CD4-positive, alpha-beta memory T cell (primary cell): ENCODE results near the gene SPIRE2. TPM values are rescaled to one million over a fixed set of nuclear protein-coding genes. Genes with fewer than 3 reads are reported as not detected.
"Not testable (repeated sequence)": the region's sequence is repeated elsewhere in the genome, so short reads cannot be mapped to it uniquely, and the experiment has no call there.

Experiments
- CTCF ChIA-PET: fragments of 350-600 bp; sonication (Branson Sonifier 250); formaldehyde crosslinking; loops from one replicate; lab custom pipeline; 2021; ENCODE audit warnings: inconsistent platforms; ENCODE audit not compliant: partially characterized antibody; lab: Charles Lee
- POLR2A ChIA-PET: fragments of 350-600 bp; sonication (Branson Sonifier 250); formaldehyde crosslinking; loops from one replicate; lab custom pipeline; 2021; ENCODE audit not compliant: partially characterized antibody; lab: Charles Lee
- DNase-seq, 5 donors: peaks; one replicate each; pipeline versions ENCODE4 v3.0.0 to v3.0.0-alpha.2; 2020 to 2022; ENCODE audit warnings: mixed read lengths in 1 of 5
- H3K27ac ChIP-seq: one replicate; pipeline ENCODE4 v1.7.0; 2013; ENCODE audit warnings: low read depth, low read length
- H3K27me3 ChIP-seq: 2 replicates; pipeline ENCODE4 v1.7.0; 2013; ENCODE audit warnings: mild to moderate bottlenecking, low read length, moderate library complexity; ENCODE audit not compliant: insufficient read depth
- H3K36me3 ChIP-seq: 2 replicates; pipeline ENCODE4 v1.7.0; 2013; ENCODE audit warnings: mild to moderate bottlenecking, low read length, moderate library complexity; ENCODE audit not compliant: insufficient read depth
- H3K4me1 ChIP-seq: 2 replicates; pipeline ENCODE4 v1.7.0; 2013; ENCODE audit warnings: mild to moderate bottlenecking, low read length, moderate library complexity; ENCODE audit not compliant: insufficient read depth
- H3K4me3 ChIP-seq, 2 donors: one replicate each; pipeline ENCODE4 v1.7.0; 2013; ENCODE audit warnings: low read length in 2 of 2, mild to moderate bottlenecking in 1 of 2
- H3K9me3 ChIP-seq, 2 donors: one replicate each; pipeline ENCODE4 v1.7.0; 2013; ENCODE audit warnings: low read length in 2 of 2, control low read depth in 1 of 2; ENCODE audit not compliant: control insufficient read depth in 1 of 2
- H3K27ac Mint-ChIP-seq, 7 donors: one replicate each; pipeline ENCODE4 v1.8.0; 2020 to 2021; ENCODE audit warnings: mixed read lengths in 7 of 7, mild to moderate bottlenecking in 6 of 7, inconsistent platforms in 3 of 7, moderate library complexity in 3 of 7
- H3K27me3 Mint-ChIP-seq, 2 donors: one replicate each; pipeline ENCODE4 v1.8.0; 2020 to 2021; ENCODE audit warnings: mixed read lengths in 2 of 2
- H3K36me3 Mint-ChIP-seq, 2 donors: one replicate each; pipeline ENCODE4 v1.8.0; 2020 to 2021; ENCODE audit warnings: mixed read lengths in 2 of 2, inconsistent platforms in 1 of 2, mild to moderate bottlenecking in 1 of 2
- H3K4me1 Mint-ChIP-seq, 4 donors: one replicate each; pipeline ENCODE4 v1.8.0; 2020 to 2021; ENCODE audit warnings: mixed read lengths in 4 of 4, mild to moderate bottlenecking in 1 of 4
- H3K4me3 Mint-ChIP-seq, 8 donors: one replicate each; pipeline ENCODE4 v1.8.0; 2020 to 2021; ENCODE audit warnings: mixed read lengths in 8 of 8, mild to moderate bottlenecking in 7 of 8, moderate library complexity in 6 of 8, inconsistent platforms in 3 of 8
- H3K9me3 Mint-ChIP-seq, 8 donors: one replicate each; pipeline ENCODE4 v1.8.0; 2020 to 2021; ENCODE audit warnings: mixed read lengths in 8 of 8, mild to moderate bottlenecking in 5 of 8, inconsistent platforms in 3 of 8, moderate library complexity in 1 of 8
- intact Hi-C: fragments of 100-400 bp; cut with micrococcal nuclease; formaldehyde crosslinking; loops from one replicate; pipeline ENCODE4 v1.15.1; 2023
- polyA plus RNA-seq, 2 donors: library from polyadenylated mRNA; unstranded; fragments of 300-500 nt; fragmentation: Illumina TruSeq; gene quantifications; one replicate each; pipeline ENCODE4 v1.2.3, GENCODE V29; 2021
- total RNA-seq, 2 experiments: library from RNA; stranded (reverse); gene quantifications; one replicate each; pipeline ENCODE4 v1.2.3, GENCODE V29; 2021

The SPIRE2 gene
- total RNA-seq (1 to 10 TPM; 3.0 to 3.3 TPM), polyA plus RNA-seq (under 1 TPM in 1 of 2 donors, not detected in 1; 0.71 TPM)

GRCh38 chr16:89828199-89828869 is at the start of gene SPIRE2:
TSS of gene SPIRE2 (plus strand) at chr16:89828475. CDS start at chr16:89828551, 76 bp downstream.
- H3K27ac ChIP-seq, result no peak within 1 kb of the TSS
- POLR2A ChIA-PET, result interaction anchor here (0.9 to 2.6 kb wide), 4 partner anchors 9 to 96 kb away, joined by 3 to 12 read pairs (median 6); partner anchors contain the start of gene FANCA
- CTCF ChIA-PET, result interaction anchor here (1.2 to 1.8 kb wide), 2 partner anchors 32 to 128 kb away, joined by 3 to 6 read pairs; no protein-coding TSS in a partner anchor
- Mint-ChIP-seq H3K27ac (peak within 1 kb of the TSS in 3 of 7 donors; percentile 30 to 79 (median 52)), H3K36me3 (no peaks in the 10 kb centered on the region), H3K4me1 (peaks cover 2 to 13% (median 6%) of the 10 kb centered on the region in 4 donors), H3K9me3 (no peaks in the 10 kb centered on the region), H3K4me3 (peak within 1 kb of the TSS; percentile 36 to 75 (median 60)), H3K27me3 (peaks cover 14 to 17% of the 10 kb centered on the region in 2 donors)
- H3K36me3 ChIP-seq, result no peaks in the 10 kb centered on the region
- peaks cover 8% of the 10 kb centered on the region for H3K4me1 ChIP-seq
- intact Hi-C loops, result loop anchor here (1.0 kb wide), 1 partner anchor 12 kb away; the partner anchor contains the start of gene FANCA
- H3K9me3 ChIP-seq, result no peaks in the 10 kb centered on the region
- peaks cover 15% of the 10 kb centered on the region for H3K27me3 ChIP-seq
- H3K4me3 ChIP-seq, result no peak within 1 kb of the TSS
- DNase-seq, result peak; percentile 71 to 77 (median 75)

DNA sequence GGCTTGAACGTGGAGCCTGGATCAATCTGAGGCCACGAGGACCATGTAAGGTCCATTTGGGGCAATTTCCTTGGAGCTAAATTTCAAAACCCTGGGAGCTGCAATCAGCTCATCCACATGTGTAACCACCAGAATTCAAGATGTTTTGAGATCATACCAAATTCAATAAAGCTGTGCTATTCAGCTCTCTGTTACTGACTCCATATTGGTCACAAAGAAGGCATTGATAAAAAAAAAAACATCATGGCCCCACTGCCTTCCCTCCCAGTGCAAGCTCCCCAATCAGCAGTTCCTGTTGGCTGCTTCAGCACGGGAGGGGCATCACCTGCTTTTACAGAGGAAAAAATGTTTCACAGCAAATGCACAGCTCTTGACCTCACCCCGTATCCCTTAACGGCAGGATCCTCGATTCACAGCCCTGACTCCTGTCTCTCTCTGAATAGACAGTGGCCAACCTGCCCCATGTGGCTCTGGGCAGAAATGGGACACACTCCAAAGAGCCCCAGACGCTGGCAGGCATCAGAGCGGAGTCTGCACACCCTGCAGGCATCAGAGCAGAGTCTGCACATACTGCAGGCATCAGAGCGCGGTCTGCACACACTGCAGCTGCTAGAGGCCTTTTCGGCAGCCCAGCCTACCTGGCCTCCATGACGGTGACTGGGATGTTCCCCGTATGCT is 48.9 kb upstream of the SPIRE2 start:
- CTCF ChIA-PET, result interaction anchor here (1.5 to 2.4 kb wide), 2 partner anchors 15 to 83 kb away, joined by 3 to 7 read pairs; no protein-coding TSS in a partner anchor

GRCh38 chr16:89779909-89780305 is 48.4 kb upstream of the SPIRE2 start:
- H3K36me3 Mint-ChIP-seq, result no peaks in the 10 kb centered on the region
- Histone ChIP-seq H3K4me1 (peaks cover 12% of the 10 kb centered on the region), H3K36me3 (no peaks in the 10 kb centered on the region), H3K27me3 (no peaks in the 10 kb centered on the region), H3K9me3 (no peaks in the 10 kb centered on the region), H3K27ac (no peak overlapping the region), H3K4me3 (no peak overlapping the region)
- no peak overlapping the region for H3K4me3 Mint-ChIP-seq
- no peak for DNase-seq
- no peak overlapping the region for H3K27ac Mint-ChIP-seq
- no peaks in the 10 kb centered on the region for H3K9me3 Mint-ChIP-seq
- H3K27me3 Mint-ChIP-seq, result no peaks in the 10 kb centered on the region
- CTCF ChIA-PET, result interaction anchor here (2.4 kb wide), 1 partner anchor 14 kb away, joined by 7 read pairs; no protein-coding TSS in a partner anchor
- POLR2A ChIA-PET, result no interaction called here
- peaks cover 9 to 21% (median 13%) of the 10 kb centered on the region in 4 donors for H3K4me1 Mint-ChIP-seq
- intact Hi-C loops, result no loop called here

More for the DNA sequence above, 48.9 kb upstream of the SPIRE2 start:
- H3K4me3 ChIP-seq, result no peak overlapping the region
- POLR2A ChIA-PET, result interaction anchor here (1.0 kb wide), 1 partner anchor 57 kb away, joined by 4 read pairs; no protein-coding TSS in a partner anchor
- H3K9me3 Mint-ChIP-seq, result no peaks in the 10 kb centered on the region
- H3K4me1 Mint-ChIP-seq, result peaks cover 4 to 16% (median 7%) of the 10 kb centered on the region in 4 donors
- no peak overlapping the region for H3K27ac ChIP-seq
- no peaks in the 10 kb centered on the region for H3K27me3 ChIP-seq
- H3K27me3 Mint-ChIP-seq, result no peaks in the 10 kb centered on the region
- peak overlapping the region in 1 of 7 donors; percentile 7 for H3K27ac Mint-ChIP-seq
- intact Hi-C loops, result no loop called here
- H3K4me3 Mint-ChIP-seq, result no peak overlapping the region
- H3K36me3 ChIP-seq, result no peaks in the 10 kb centered on the region
- no peaks in the 10 kb centered on the region for H3K36me3 Mint-ChIP-seq
- peaks cover 6% of the 10 kb centered on the region for H3K4me1 ChIP-seq
- H3K9me3 ChIP-seq, result no peaks in the 10 kb centered on the region
- no peak for DNase-seq

DNA sequence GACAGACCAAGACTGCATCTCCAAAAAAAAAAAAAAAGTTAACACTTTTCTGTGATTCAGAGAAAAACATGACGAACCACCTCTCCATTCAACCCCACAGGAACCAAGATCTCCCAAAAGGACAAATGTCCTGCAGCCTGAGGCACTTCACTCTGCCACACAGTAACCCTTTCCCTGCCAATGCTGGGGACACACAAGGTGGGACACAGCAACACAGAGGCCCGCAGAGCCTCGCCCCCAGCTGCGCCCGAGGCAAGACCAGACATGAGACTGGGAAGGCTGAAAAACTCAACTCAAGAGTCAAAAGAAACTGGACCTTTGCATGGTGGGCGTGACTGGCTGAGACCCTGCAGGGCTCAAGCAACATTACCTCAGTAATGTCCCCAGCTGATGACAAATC is 45.8 kb upstream of the SPIRE2 start:
- no peaks in the 10 kb centered on the region for H3K27me3 ChIP-seq
- intact Hi-C loops, result no loop called here
- no peak overlapping the region for H3K27ac ChIP-seq
- POLR2A ChIA-PET, result no interaction called here
- peaks cover 33% of the 10 kb centered on the region for H3K4me1 ChIP-seq
- Mint-ChIP-seq H3K4me1 (peaks cover 24 to 42% (median 29%) of the 10 kb centered on the region in 4 donors), H3K9me3 (no peaks in the 10 kb centered on the region), H3K27me3 (no peaks in the 10 kb centered on the region), H3K27ac (peak overlapping the region in 1 of 7 donors; percentile 86), H3K4me3 (no peak overlapping the region), H3K36me3 (no peaks in the 10 kb centered on the region)
- no peaks in the 10 kb centered on the region for H3K36me3 ChIP-seq
- no peaks in the 10 kb centered on the region for H3K9me3 ChIP-seq
- H3K4me3 ChIP-seq, result no peak overlapping the region
- no peak for DNase-seq
- CTCF ChIA-PET, result no interaction called here

- H3K36me3 Mint-ChIP-seq, intact Hi-C loops, H3K9me3 ChIP-seq, H3K27me3 ChIP-seq, DNase-seq, H3K9me3 Mint-ChIP-seq, H3K4me3 ChIP-seq, H3K27me3 Mint-ChIP-seq, H3K36me3 ChIP-seq, H3K27ac ChIP-seq: not testable (repeated sequence)
- ChIA-PET POLR2A (interaction anchor here (0.5 to 3.1 kb wide), 5 partner anchors 23 to 70 kb away, joined by 5 to 23 read pairs (median 5); no protein-coding TSS in a partner anchor), CTCF (interaction anchor here (1.6 to 3.6 kb wide), 3 partner anchors 22 to 84 kb away, joined by 3 to 16 read pairs (median 9); no protein-coding TSS in a partner anchor)
- Mint-ChIP-seq H3K27ac (peak overlapping the region in 4 of 7 donors; percentile 42 to 89 (median 78)), H3K4me3 (peak overlapping the region in 2 of 8 donors; percentile 67 to 70), H3K4me1 (peaks cover 24 to 42% (median 29%) of the 10 kb centered on the region in 4 donors)
- H3K4me1 ChIP-seq, result peaks cover 33% of the 10 kb centered on the region
These were observed 44.3 kb upstream of the SPIRE2 start for GRCh38 chr16:89783952-89784351.

GRCh38 chr16:89784406-89784805 is 43.9 kb upstream of the SPIRE2 start:
- H3K4me1 ChIP-seq, result peaks cover 33% of the 10 kb centered on the region
- no peaks in the 10 kb centered on the region for H3K9me3 ChIP-seq
- H3K27me3 Mint-ChIP-seq, result no peaks in the 10 kb centered on the region
- intact Hi-C loops, result no loop called here
- H3K27ac Mint-ChIP-seq, result peak overlapping the region; percentile 43 to 95 (median 82)
- ChIA-PET CTCF (interaction anchor here (1.0 to 3.6 kb wide), 5 partner anchors 22 to 84 kb away, joined by 3 to 16 read pairs (median 4); no protein-coding TSS in a partner anchor), POLR2A (interaction anchor here (1.0 to 3.1 kb wide), 10 partner anchors 9 to 84 kb away, joined by 3 to 23 read pairs (median 6); partner anchors contain the start of gene VPS9D1)
- H3K4me3 Mint-ChIP-seq, result peak overlapping the region in 6 of 8 donors; percentile 15 to 82 (median 68)
- H3K4me1 Mint-ChIP-seq, result peaks cover 24 to 42% (median 29%) of the 10 kb centered on the region in 4 donors
- H3K27ac ChIP-seq, result peak overlapping the region; percentile 34
- no peaks in the 10 kb centered on the region for H3K36me3 ChIP-seq
- no peaks in the 10 kb centered on the region for H3K27me3 ChIP-seq
- no peak overlapping the region for H3K4me3 ChIP-seq
- peak; percentile 30 to 74 (median 43) for DNase-seq
- no peaks in the 10 kb centered on the region for H3K9me3 Mint-ChIP-seq
- no peaks in the 10 kb centered on the region for H3K36me3 Mint-ChIP-seq
